ENCODE data around the gene RAB27B. TPM values are rescaled to one million over a fixed set of nuclear protein-coding genes. Genes with fewer than 3 reads are reported as not detected.

The RAB27B gene
- total and polyA plus RNA-seq, 10 of the 15 experiments (the other 5 are each of a cell fraction or from before 2014, with no cell fraction given) = under 0.01 to 0.03 TPM; not detected in 8

- no peak for TF ChIP-seq NR2C1 (IDR thresholded peaks at IDR 0.05)
- TF ChIP-seq EZH2 (IDR thresholded peaks at IDR 0.05; ENCODE audit: borderline replicate concordance, control insufficient read depth, low read depth, low read length) = no peak
- no peak for TF ChIP-seq TCF7 (IDR thresholded peaks at IDR 0.05; ENCODE audit: borderline replicate concordance)
- TF ChIP-seq HSF1 (IDR thresholded peaks at IDR 0.05; ENCODE audit: low read depth, low read length) = no peak
Observed at GRCh38 chr18:54880395-54881105, 52.3 kb downstream of the RAB27B start (continued).

- H3K27me3 ChIP-seq (replicated peaks in 1 of 2; ENCODE audit: control insufficient read depth in 2 of 2, insufficient read depth in 2 of 2, low read length in 1 of 2) = no peaks in the 10 kb centered on the region
- no peaks in the 10 kb centered on the region for H3K9me3 ChIP-seq (replicated peaks; ENCODE audit: control insufficient read depth, insufficient read depth, low read length)
- H3K9ac ChIP-seq (ENCODE audit: control insufficient read depth, insufficient read depth, low read length) = no peak overlapping the region
- H3K27ac ChIP-seq (ENCODE audit: control insufficient read depth, insufficient read depth) = no peak overlapping the region
- BruUV-seq (replicated peaks) = no TSS peak
- SMC1A ChIA-PET (ENCODE audit: uncharacterized antibody, unreplicated experiment) = no interaction called here
- no peaks in the 10 kb centered on the region for H4K20me1 ChIP-seq (ENCODE audit: control insufficient read depth, insufficient read depth)
- DNase-seq (ENCODE audit: low read depth, low spot score) (no peak), FAIRE-seq (no peak), ATAC-seq (no peak)
- no peak overlapping the region for H3K4me3 ChIP-seq
- no peaks in the 10 kb centered on the region for H3K79me2 ChIP-seq (ENCODE audit: control insufficient read depth, insufficient read depth, low read length)
- CTCF ChIA-PET = no interaction called here
- in situ Hi-C loops (cut with MboI) (no loop called here), intact Hi-C loops (cut with micrococcal nuclease; ENCODE audit: unreplicated experiment) (no loop called here)
- no peak overlapping the region for H2AFZ ChIP-seq (ENCODE audit: control insufficient read depth, low read depth, low read length)
- RAD21 ChIA-PET (ENCODE audit: unreplicated experiment) = no interaction called here
- no peaks in the 10 kb centered on the region for H3K4me1 ChIP-seq (ENCODE audit: control insufficient read depth, insufficient read depth, low read length)
- POLR2A ChIA-PET = no interaction called here
- whole genome bisulfite sequencing (ENCODE audit: insufficient coverage, insufficient replicate concordance, low lambda C conversion rate, missing lambda C conversion rate) = 22% methylated on average over 6 of the region's 6 CpGs
- H3K4me2 ChIP-seq (ENCODE audit: control insufficient read depth, insufficient read depth) = no peak overlapping the region
- H3K36me3 ChIP-seq (ENCODE audit: control insufficient read depth in 2 of 2, insufficient read depth in 2 of 2, low read length in 1 of 2) = no peaks in the 10 kb centered on the region
- TF ChIP-seq NFYB (IDR thresholded peaks at IDR 0.05; ENCODE audit: insufficient read depth, low read depth, low read length) (no peak), IRF3 (IDR thresholded peaks at IDR 0.05) (no peak), TAF1 (IDR thresholded peaks at IDR 0.05; ENCODE audit: borderline replicate concordance, low read depth, low read length) (no peak), LARP7 (IDR thresholded peaks at IDR 0.05) (no peak), CBX3 (IDR thresholded peaks at IDR 0.05; ENCODE audit: borderline replicate concordance, low read depth) (no peak), HDAC6 (IDR thresholded peaks at IDR 0.05; ENCODE audit: unreplicated experiment) (no peak), BHLHE40 (IDR thresholded peaks at IDR 0.05; ENCODE audit: borderline replicate concordance in 1 of 2, low read depth in 2 of 2, low read length in 1 of 2) (no peak), EP300 (IDR thresholded peaks at IDR 0.05; ENCODE audit: borderline replicate concordance in 1 of 2, control insufficient read depth in 1 of 2, low read depth in 2 of 2, low read length in 2 of 2) (no peak), ELK1 (IDR thresholded peaks at IDR 0.05; ENCODE audit: low read depth, low read length) (no peak), BCL11A (IDR thresholded peaks at IDR 0.05; ENCODE audit: low read depth, low read length) (no peak), CREM (IDR thresholded peaks at IDR 0.05; ENCODE audit: low read depth) (no peak), BRCA1 (IDR thresholded peaks at IDR 0.05; ENCODE audit: low read depth, low read length) (no peak), ESRRA (IDR thresholded peaks at IDR 0.05; ENCODE audit: low read length) (no peak)
Observed at GRCh38 chr18:54881229-54881768, 53.0 kb downstream of the RAB27B start.
